ENCODE results near the gene EIPR1.

EIPR1 gene

GRCh38 chr2:3270095-3270478 lies 107.5 kb downstream of the EIPR1 start:
- Histone ChIP-seq H3K4me3 (ENCODE audit: low read depth in 1 of 2, low read length in 2 of 2) (no peak overlapping the region), H3K27ac (ENCODE audit: low read length) (no peak overlapping the region), H3K9me3 (ENCODE audit: control insufficient read depth in 1 of 2, low read length in 2 of 2) (no peaks in the 10 kb centered on the region), H3K4me1 (ENCODE audit: control insufficient read depth in 1 of 2, insufficient read depth in 2 of 2, low read length in 2 of 2) (no peaks in the 10 kb centered on the region), H3K27me3 (ENCODE audit: low read depth, low read length) (no peaks in the 10 kb centered on the region), H3K36me3 (ENCODE audit: control insufficient read depth in 1 of 2, insufficient read depth in 2 of 2, low read length in 2 of 2) (no peaks in the 10 kb centered on the region)

GRCh38 chr2:3269425-3270094 lies 108.1 kb downstream of the EIPR1 start:
- no peaks in the 10 kb centered on the region for H3K4me1 ChIP-seq (ENCODE audit: control insufficient read depth in 1 of 2, insufficient read depth in 2 of 2, low read length in 2 of 2)
- H3K36me3 ChIP-seq (ENCODE audit: control insufficient read depth in 1 of 2, insufficient read depth in 2 of 2, low read length in 2 of 2), result no peaks in the 10 kb centered on the region
- H3K27me3 ChIP-seq (ENCODE audit: low read depth, low read length), result no peaks in the 10 kb centered on the region
- H3K4me3 ChIP-seq (ENCODE audit: low read depth in 1 of 2, low read length in 2 of 2), result no peak overlapping the region
- no peaks in the 10 kb centered on the region for H3K9me3 ChIP-seq (ENCODE audit: control insufficient read depth in 1 of 2, low read length in 2 of 2)
- H3K27ac ChIP-seq (ENCODE audit: low read length), result no peak overlapping the region

- Histone ChIP-seq H3K4me1 (ENCODE audit: control insufficient read depth in 1 of 2, insufficient read depth in 2 of 2, low read length in 2 of 2) (no peaks in the 10 kb centered on the region), H3K27ac (ENCODE audit: low read length) (no peak overlapping the region), H3K27me3 (ENCODE audit: low read depth, low read length) (no peaks in the 10 kb centered on the region)
These were observed 109.0 kb downstream of the EIPR1 start for GRCh38 chr2:3268705-3269029.

GRCh38 chr2:3267869-3268704 lies 109.5 kb downstream of the EIPR1 start:
- Histone ChIP-seq H3K36me3 (ENCODE audit: control insufficient read depth in 1 of 2, insufficient read depth in 2 of 2, low read length in 2 of 2) (no peaks in the 10 kb centered on the region), H3K9me3 (ENCODE audit: control insufficient read depth in 1 of 2, low read length in 2 of 2) (no peaks in the 10 kb centered on the region), H3K4me3 (ENCODE audit: low read depth in 1 of 2, low read length in 2 of 2) (no peak overlapping the region), H3K4me1 (ENCODE audit: control insufficient read depth in 1 of 2, insufficient read depth in 2 of 2, low read length in 2 of 2) (no peaks in the 10 kb centered on the region), H3K27ac (ENCODE audit: low read length) (no peak overlapping the region), H3K27me3 (ENCODE audit: low read depth, low read length) (no peaks in the 10 kb centered on the region)

More at GRCh38 chr2:3268705-3269029, 109.0 kb downstream of the EIPR1 start:
- Histone ChIP-seq H3K36me3 (ENCODE audit: control insufficient read depth in 1 of 2, insufficient read depth in 2 of 2, low read length in 2 of 2) (no peaks in the 10 kb centered on the region), H3K9me3 (ENCODE audit: control insufficient read depth in 1 of 2, low read length in 2 of 2) (no peaks in the 10 kb centered on the region), H3K4me3 (ENCODE audit: low read depth in 1 of 2, low read length in 2 of 2) (no peak overlapping the region)

GRCh38 chr2:3266925-3267867 lies 110.4 kb downstream of the EIPR1 start:
- H3K4me3 ChIP-seq (ENCODE audit: low read depth in 1 of 2, low read length in 2 of 2), result no peak overlapping the region
- H3K27ac ChIP-seq (ENCODE audit: low read length), result no peak overlapping the region
- H3K9me3 ChIP-seq (ENCODE audit: control insufficient read depth in 1 of 2, low read length in 2 of 2), result no peaks in the 10 kb centered on the region
- no peaks in the 10 kb centered on the region for H3K4me1 ChIP-seq (ENCODE audit: control insufficient read depth in 1 of 2, insufficient read depth in 2 of 2, low read length in 2 of 2)
- no peaks in the 10 kb centered on the region for H3K36me3 ChIP-seq (ENCODE audit: control insufficient read depth in 1 of 2, insufficient read depth in 2 of 2, low read length in 2 of 2)
- H3K27me3 ChIP-seq (ENCODE audit: low read depth, low read length), result no peaks in the 10 kb centered on the region

GRCh38 chr2:3265981-3266924 lies 111.4 kb downstream of the EIPR1 start:
- no peaks in the 10 kb centered on the region for H3K9me3 ChIP-seq (ENCODE audit: control insufficient read depth in 1 of 2, low read length in 2 of 2)
- H3K36me3 ChIP-seq (ENCODE audit: control insufficient read depth in 1 of 2, insufficient read depth in 2 of 2, low read length in 2 of 2), result no peaks in the 10 kb centered on the region
- no peak overlapping the region for H3K27ac ChIP-seq (ENCODE audit: low read length)
- H3K27me3 ChIP-seq (ENCODE audit: low read depth, low read length), result no peaks in the 10 kb centered on the region
- H3K4me1 ChIP-seq (ENCODE audit: control insufficient read depth in 1 of 2, insufficient read depth in 2 of 2, low read length in 2 of 2), result no peaks in the 10 kb centered on the region
- no peak overlapping the region for H3K4me3 ChIP-seq (ENCODE audit: low read depth in 1 of 2, low read length in 2 of 2)

GRCh38 chr2:3265471-3265870 lies 112.1 kb downstream of the EIPR1 start:
- no peak overlapping the region for H3K4me3 ChIP-seq (ENCODE audit: low read depth in 1 of 2, low read length in 2 of 2)
- no peaks in the 10 kb centered on the region for H3K9me3 ChIP-seq (ENCODE audit: control insufficient read depth in 1 of 2, low read length in 2 of 2)
- no peaks in the 10 kb centered on the region for H3K27me3 ChIP-seq (ENCODE audit: low read depth, low read length)
- no peaks in the 10 kb centered on the region for H3K36me3 ChIP-seq (ENCODE audit: control insufficient read depth in 1 of 2, insufficient read depth in 2 of 2, low read length in 2 of 2)
- H3K4me1 ChIP-seq (ENCODE audit: control insufficient read depth in 1 of 2, insufficient read depth in 2 of 2, low read length in 2 of 2), result no peaks in the 10 kb centered on the region
- no peak overlapping the region for H3K27ac ChIP-seq (ENCODE audit: low read length)

- Histone ChIP-seq H3K9me3 (ENCODE audit: control insufficient read depth in 1 of 2, low read length in 2 of 2) (no peaks in the 10 kb centered on the region), H3K27me3 (ENCODE audit: low read depth, low read length) (no peaks in the 10 kb centered on the region), H3K36me3 (ENCODE audit: control insufficient read depth in 1 of 2, insufficient read depth in 2 of 2, low read length in 2 of 2) (no peaks in the 10 kb centered on the region), H3K4me1 (ENCODE audit: control insufficient read depth in 1 of 2, insufficient read depth in 2 of 2, low read length in 2 of 2) (no peaks in the 10 kb centered on the region), H3K4me3 (ENCODE audit: low read depth in 1 of 2, low read length in 2 of 2) (no peak overlapping the region), H3K27ac (ENCODE audit: low read length) (no peak overlapping the region)
These were observed 113.4 kb downstream of the EIPR1 start for GRCh38 chr2:3264010-3264744.

GRCh38 chr2:3263487-3263886 lies 114.1 kb downstream of the EIPR1 start:
- no peaks in the 10 kb centered on the region for H3K9me3 ChIP-seq (ENCODE audit: control insufficient read depth in 1 of 2, low read length in 2 of 2)
- no peak overlapping the region for H3K27ac ChIP-seq (ENCODE audit: low read length)
- H3K27me3 ChIP-seq (ENCODE audit: low read depth, low read length), result no peaks in the 10 kb centered on the region
- H3K4me3 ChIP-seq (ENCODE audit: low read depth in 1 of 2, low read length in 2 of 2), result no peak overlapping the region
- no peaks in the 10 kb centered on the region for H3K36me3 ChIP-seq (ENCODE audit: control insufficient read depth in 1 of 2, insufficient read depth in 2 of 2, low read length in 2 of 2)
- H3K4me1 ChIP-seq (ENCODE audit: control insufficient read depth in 1 of 2, insufficient read depth in 2 of 2, low read length in 2 of 2), result no peaks in the 10 kb centered on the region
